Heart right ventricle (tissue), 16 donors: ENCODE results near the gene TEX51. TPM values are rescaled to one million over a fixed set of nuclear protein-coding genes. Genes with fewer than 3 reads are reported as not detected.

ENCODE experiments used
- ATAC-seq, 8 donors: fragments of 200-7000 bp; cut with Tn5 transposase; one replicate each; pipeline ENCODE4 v1.9.1; 2020; ENCODE audit warnings: mild to moderate bottlenecking in 8 of 8, moderate library complexity in 8 of 8, moderate number of reproducible peaks in 1 of 8
- DNase-seq, 2 donors: peaks; one replicate each; pipeline ENCODE4 v3.0.0-alpha.2; 2020
- H3K27ac ChIP-seq, 10 donors: fragments of 200-600 bp; sonication (generic) in 2 of 10; one replicate each; pipeline versions ENCODE4 v1.5.0 to v1.8.0; 2020 to 2022; ENCODE audit warnings: mild to moderate bottlenecking in 3 of 10
- H3K27me3 ChIP-seq, 7 donors: fragments of 200-600 bp; one replicate each; pipeline ENCODE4 v1.8.0; 2021 to 2022; ENCODE audit warnings: mild to moderate bottlenecking in 2 of 7
- H3K36me3 ChIP-seq, 9 donors: fragments of 200-600 bp; sonication (generic) in 1 of 9; one replicate each; pipeline versions ENCODE4 v1.5.0 to v1.8.0; 2020 to 2022; ENCODE audit warnings: mild to moderate bottlenecking in 2 of 9
- H3K4me1 ChIP-seq, 9 donors: fragments of 200-600 bp; sonication (generic) in 1 of 9; one replicate each; pipeline versions ENCODE4 v1.5.0 to v1.8.0; 2020 to 2022; ENCODE audit warnings: mild to moderate bottlenecking in 4 of 9
- H3K4me3 ChIP-seq, 10 donors: fragments of 200-600 bp; sonication (generic) in 2 of 10; one replicate each; pipeline versions ENCODE4 v1.5.0 to v1.8.0; 2020 to 2022; ENCODE audit warnings: mild to moderate bottlenecking in 7 of 10, moderate library complexity in 2 of 10
- H3K9me3 ChIP-seq, 11 donors: fragments of 200-600 bp in 10 of 11; sonication (generic) in 2 of 11; one replicate each; pipeline versions ENCODE4 v1.5.0 to v1.8.0; 2013 to 2022; ENCODE audit warnings: mild to moderate bottlenecking in 2 of 11, control low read depth in 1 of 11, moderate library complexity in 1 of 11
- WGBS, 2 donors: extraction: QIAGEN DNeasy Blood & Tissue Kit; methylation state at CpG; one replicate each; pipeline ENCODE4 v1.1.7; 2013; ENCODE audit warnings: inconsistent platforms in 1 of 2; 5-methylcytosine and 5-hydroxymethylcytosine counted together
- intact Hi-C, 10 donors: fragments of 100-400 bp; cut with DNase I; formaldehyde crosslinking; loops; one replicate each; pipeline versions ENCODE4 v1.11.1 to v1.14.2; 2022
- polyA plus RNA-seq, 2 donors: library from polyadenylated mRNA; stranded (reverse); fragments of 200-250 nt; gene quantifications; one replicate each; pipeline ENCODE4 v1.2.3, GENCODE V29; 2013
- total RNA-seq, 10 donors: library from RNA; stranded (reverse); fragmentation: NEBNext Ultra II Directional in 3 of 10; extraction: Animal tissue kit (Norgen Biotek cat#: 25700) in 3 of 10; gene quantifications; one replicate each; pipeline versions ENCODE4 v1.2.1 to v1.2.4, GENCODE V29; 2021 to 2023
- TF ChIP-seq, protein P1 (sequence below), 9 donors: fragments of 200-600 bp; sonication (generic) in 2 of 9; IDR thresholded peaks; one replicate each; pipeline versions ENCODE4 v1.5.0 to v1.8.0; 2021 to 2022; ENCODE audit warnings: antibody characterized with exemption in 9 of 9, mild to moderate bottlenecking in 5 of 9, moderate library complexity in 1 of 9
- donor health status: Arrhythmogenic right ventricular cardiomyopathy.
- donor health status: ischemic (EF 13 %, LVEDD 7.1; RV severe dilation, severe dysfunction).
- donor health status: healthy with polysubstance abuse.
- donor health status: DM: no; HTN: yes; CAD: no.
- donor health status: DM: no; HTN: no; CAD: no.
- donor health status: ischemic (EF 25% LVEDD 6.9; RV normal size, moderate dysfunction).
- donor health status: ischemic (EF 25% LVEDD 5.7; RV mildly dilated, moderate dysfunction).
- donor health status: healthy.
- donor health status: DM: yes; HTN: yes; CAD: no.
- donor health status: Ischemic cardiomyopathy.
- donor health status: ischemic (EF 35%, LVEDD 5.7; RV mildly dilated, moderate dysfunction).
- donor health status: nonischemic (EF 11% LVEDD 7.7; RV severe dilation, severe dysfunction).
- donor health status: DM: yes; HTN: yes; CAD: no.
- donor health status: PGD.
- donor health status: ischemic (EF 29% LVEDD 5.4; RV normal size, mild dysfunction).
- donor health status: nonischemic (EF 23%, LVEDD 6.1; RV moderate dilation, normal function).

Gene TEX51
- total and polyA plus RNA-seq, 12 donors: not detected

DNA sequence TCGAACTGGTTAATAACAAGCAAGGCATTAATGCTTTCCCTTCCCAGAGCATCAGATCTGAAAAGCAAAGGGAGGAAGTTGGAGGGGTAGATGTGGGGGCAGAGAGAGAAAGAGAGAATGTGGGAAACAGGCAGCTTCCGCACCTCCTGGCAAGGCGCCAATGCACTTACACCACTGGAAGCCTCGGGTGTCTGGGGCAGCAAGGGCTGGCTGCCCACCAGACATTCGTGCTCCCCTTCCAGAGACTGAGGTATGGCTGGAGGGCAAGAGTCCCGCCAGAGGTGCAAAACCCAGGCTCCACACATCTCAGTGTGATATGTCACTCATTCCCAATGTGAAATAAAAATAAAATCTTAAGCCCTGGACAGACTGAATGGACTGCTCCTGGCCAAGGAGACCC, 46.4 kb downstream of the TEX51 start:
- TF ChIP-seq, protein P1, sequence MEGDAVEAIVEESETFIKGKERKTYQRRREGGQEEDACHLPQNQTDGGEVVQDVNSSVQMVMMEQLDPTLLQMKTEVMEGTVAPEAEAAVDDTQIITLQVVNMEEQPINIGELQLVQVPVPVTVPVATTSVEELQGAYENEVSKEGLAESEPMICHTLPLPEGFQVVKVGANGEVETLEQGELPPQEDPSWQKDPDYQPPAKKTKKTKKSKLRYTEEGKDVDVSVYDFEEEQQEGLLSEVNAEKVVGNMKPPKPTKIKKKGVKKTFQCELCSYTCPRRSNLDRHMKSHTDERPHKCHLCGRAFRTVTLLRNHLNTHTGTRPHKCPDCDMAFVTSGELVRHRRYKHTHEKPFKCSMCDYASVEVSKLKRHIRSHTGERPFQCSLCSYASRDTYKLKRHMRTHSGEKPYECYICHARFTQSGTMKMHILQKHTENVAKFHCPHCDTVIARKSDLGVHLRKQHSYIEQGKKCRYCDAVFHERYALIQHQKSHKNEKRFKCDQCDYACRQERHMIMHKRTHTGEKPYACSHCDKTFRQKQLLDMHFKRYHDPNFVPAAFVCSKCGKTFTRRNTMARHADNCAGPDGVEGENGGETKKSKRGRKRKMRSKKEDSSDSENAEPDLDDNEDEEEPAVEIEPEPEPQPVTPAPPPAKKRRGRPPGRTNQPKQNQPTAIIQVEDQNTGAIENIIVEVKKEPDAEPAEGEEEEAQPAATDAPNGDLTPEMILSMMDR (IDR thresholded peaks at IDR 0.05): no peak
- no peaks in the 10 kb centered on the region for H3K4me1 ChIP-seq
- H3K27ac ChIP-seq: no peak overlapping the region
- intact Hi-C loops: no loop called here
- no peak overlapping the region for H3K4me3 ChIP-seq
- H3K9me3 ChIP-seq: peaks cover 0 to 7% (median 0%) of the 10 kb centered on the region in 11 donors
- DNase-seq (no peak), ATAC-seq (no peak)
- peaks cover 0 to 46% (median 17%) of the 10 kb centered on the region in 7 donors for H3K27me3 ChIP-seq
- 33 to 35% methylated on average over 6 of the region's 6 CpGs for WGBS, 2 donors
- no peaks in the 10 kb centered on the region for H3K36me3 ChIP-seq

DNA sequence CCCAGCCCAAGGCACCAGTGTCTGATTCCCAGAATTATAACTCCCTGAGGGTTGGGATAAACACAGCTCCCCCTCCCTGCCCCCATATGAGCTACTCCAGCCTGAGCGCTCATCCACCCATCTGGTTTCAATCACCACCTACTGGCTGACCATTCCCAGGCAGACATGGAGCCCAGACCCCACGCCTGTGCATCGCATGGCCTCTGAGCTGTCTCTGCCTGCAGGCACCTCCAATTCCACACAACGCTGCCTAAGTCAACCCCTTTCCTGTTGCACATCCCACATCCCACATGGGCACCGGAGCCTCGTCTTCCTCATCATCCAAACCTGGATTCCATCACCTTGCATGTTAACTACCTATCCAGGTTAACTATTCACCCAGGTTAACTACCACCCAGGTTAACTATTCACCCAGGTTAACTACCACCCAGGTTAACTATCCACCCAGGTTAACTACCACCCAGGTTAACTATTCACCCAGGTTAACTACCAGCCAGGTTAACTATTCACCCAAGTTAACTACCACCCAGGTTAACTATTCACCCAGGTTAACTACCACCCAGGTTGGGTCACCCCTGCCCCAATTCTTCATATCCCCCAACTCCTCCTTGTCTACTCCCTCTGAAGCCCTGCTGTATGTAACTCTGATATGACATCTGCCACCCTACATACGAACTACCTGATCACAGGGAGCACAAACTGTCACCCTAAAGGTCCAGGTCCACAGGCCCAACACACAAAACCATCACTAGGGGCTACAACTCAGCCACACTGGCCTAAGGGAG, 47.8 kb downstream of the TEX51 start:
- 68% methylated on average over 7 of the region's 7 CpGs for WGBS, 2 donors
- H3K36me3 ChIP-seq: no peaks in the 10 kb centered on the region
- intact Hi-C loops: no loop called here
- H3K4me1 ChIP-seq: no peaks in the 10 kb centered on the region
- peaks cover 0 to 39% (median 17%) of the 10 kb centered on the region in 7 donors for H3K27me3 ChIP-seq
- no peak for DNase-seq
- no peak for ATAC-seq
- H3K4me3 ChIP-seq: no peak overlapping the region
- peaks cover 0 to 18% (median 0%) of the 10 kb centered on the region in 11 donors for H3K9me3 ChIP-seq
- TF ChIP-seq, protein P1 (IDR thresholded peaks at IDR 0.05): no peak
- no peak overlapping the region for H3K27ac ChIP-seq

DNA sequence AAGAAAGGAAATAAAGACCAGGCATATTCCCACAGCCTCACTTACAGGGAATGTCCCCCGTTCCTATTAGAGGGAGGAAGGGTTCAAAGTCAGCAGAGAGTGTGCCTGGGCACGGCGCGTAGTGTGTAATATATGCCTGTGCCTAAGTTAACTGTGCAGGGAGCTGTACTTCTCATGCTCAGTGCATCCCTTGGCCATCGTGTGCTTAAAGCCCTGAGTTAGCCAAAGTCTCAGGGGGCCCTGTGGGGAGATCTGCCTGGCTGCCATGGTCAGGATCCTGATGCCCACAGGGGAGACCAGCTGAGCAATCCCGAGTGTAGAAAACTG, 48.4 kb downstream of the TEX51 start:
- DNase-seq (no peak), ATAC-seq (no peak)
- 76 to 79% methylated on average over 6 of the region's 6 CpGs for WGBS, 2 donors
- Histone ChIP-seq H3K27me3 (peaks cover 0 to 36% (median 16%) of the 10 kb centered on the region in 7 donors), H3K27ac (no peak overlapping the region), H3K9me3 (peaks cover 0 to 24% (median 0%) of the 10 kb centered on the region in 11 donors), H3K4me1 (no peaks in the 10 kb centered on the region), H3K36me3 (no peaks in the 10 kb centered on the region), H3K4me3 (no peak overlapping the region)
- intact Hi-C loops: no loop called here
- TF ChIP-seq, protein P1 (IDR thresholded peaks at IDR 0.05): no peak

DNA sequence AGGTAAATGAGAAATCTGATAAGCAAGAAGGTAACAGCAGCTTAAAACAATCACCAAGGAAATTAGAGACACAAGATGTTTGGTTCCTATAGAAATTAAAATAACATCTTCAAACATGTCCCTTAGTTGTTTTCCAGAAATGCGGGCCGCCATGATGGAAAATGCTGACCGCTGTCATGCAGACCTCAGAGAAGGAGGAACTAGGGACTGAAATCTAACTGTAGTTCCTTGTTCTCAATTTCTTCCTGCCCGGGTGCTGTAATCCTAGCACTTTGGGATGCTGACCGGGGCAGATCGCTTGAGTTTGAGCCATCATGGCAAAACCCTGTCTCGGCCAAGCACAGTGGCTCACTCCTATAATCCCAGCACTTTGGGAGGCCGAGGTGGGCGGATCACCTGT, 51.1 kb downstream of the TEX51 start:
- DNase-seq (no peak), ATAC-seq (peak in 1 of 8 donors; percentile 45)
- Histone ChIP-seq H3K4me3 (no peak overlapping the region), H3K4me1 (no peaks in the 10 kb centered on the region), H3K36me3 (no peaks in the 10 kb centered on the region), H3K9me3 (peaks cover 0 to 24% (median 0%) of the 10 kb centered on the region in 11 donors), H3K27me3 (peaks cover 0 to 39% (median 7%) of the 10 kb centered on the region in 7 donors), H3K27ac (peak overlapping the region in 1 of 10 donors; percentile 26)
- TF ChIP-seq, protein P1 (IDR thresholded peaks at IDR 0.05): no peak
- 89 to 93% methylated on average over 9 of the region's 9 CpGs for WGBS, 2 donors
- intact Hi-C loops: no loop called here
